ENCODE measurements around the gene UCKL1.
"Not testable (repeated sequence)": the region's sequence is repeated elsewhere in the genome, so short reads cannot be mapped to it uniquely, and the experiment has no call there.

Gene UCKL1

GRCh38 chr20:63966172-63966943 is 10.1 kb upstream of the UCKL1 start:
- Histone ChIP-seq H3K27ac (ENCODE audit: low read depth in 2 of 2, low read length in 2 of 2) (no peak overlapping the region), H3K9me3 (ENCODE audit: control insufficient read depth in 2 of 2, low read length in 2 of 2) (no peaks in the 10 kb centered on the region), H3K4me3 (ENCODE audit: low read length in 2 of 2) (no peak overlapping the region), H3K4me1 (ENCODE audit: control insufficient read depth in 2 of 2, insufficient read depth in 2 of 2, low read length in 2 of 2) (peaks cover 0 to 9% of the 10 kb centered on the region in 2 donors), H3K36me3 (ENCODE audit: control insufficient read depth in 2 of 2, insufficient read depth in 2 of 2, low read length in 2 of 2) (peaks cover 0 to 9% of the 10 kb centered on the region in 2 donors), H3K27me3 (ENCODE audit: control insufficient read depth in 2 of 2, insufficient read depth in 2 of 2, low read length in 2 of 2) (peaks cover 7 to 8% of the 10 kb centered on the region in 2 donors), H3K9ac (ENCODE audit: low read depth in 1 of 2, low read length in 2 of 2) (no peak overlapping the region)

- H3K27me3 ChIP-seq (ENCODE audit: control insufficient read depth in 2 of 2, insufficient read depth in 2 of 2, low read length in 2 of 2): peaks cover 0 to 3% of the 10 kb centered on the region in 2 donors
- no peak overlapping the region for H3K4me3 ChIP-seq (ENCODE audit: low read length in 2 of 2)
- H3K27ac ChIP-seq (ENCODE audit: low read depth in 2 of 2, low read length in 2 of 2): no peak overlapping the region
- H3K36me3 ChIP-seq (ENCODE audit: control insufficient read depth in 2 of 2, insufficient read depth in 2 of 2, low read length in 2 of 2): peaks cover 0 to 10% of the 10 kb centered on the region in 2 donors
- peaks cover 0 to 9% of the 10 kb centered on the region in 2 donors for H3K4me1 ChIP-seq (ENCODE audit: control insufficient read depth in 2 of 2, insufficient read depth in 2 of 2, low read length in 2 of 2)
- H3K9me3 ChIP-seq (ENCODE audit: control insufficient read depth in 2 of 2, low read length in 2 of 2): no peaks in the 10 kb centered on the region
- H3K9ac ChIP-seq (ENCODE audit: low read depth in 1 of 2, low read length in 2 of 2): no peak overlapping the region
Observed at GRCh38 chr20:63964412-63964811, 8.2 kb upstream of the UCKL1 start.

GRCh38 chr20:63963784-63964301 is 7.6 kb upstream of the UCKL1 start:
- Histone ChIP-seq H3K36me3 (ENCODE audit: control insufficient read depth in 2 of 2, insufficient read depth in 2 of 2, low read length in 2 of 2) (peaks cover 0 to 10% of the 10 kb centered on the region in 2 donors), H3K27ac (ENCODE audit: low read depth in 2 of 2, low read length in 2 of 2) (no peak overlapping the region), H3K9ac (ENCODE audit: low read depth in 1 of 2, low read length in 2 of 2) (no peak overlapping the region), H3K9me3 (ENCODE audit: control insufficient read depth in 2 of 2, low read length in 2 of 2) (no peaks in the 10 kb centered on the region), H3K4me3 (ENCODE audit: low read length in 2 of 2) (no peak overlapping the region), H3K4me1 (ENCODE audit: control insufficient read depth in 2 of 2, insufficient read depth in 2 of 2, low read length in 2 of 2) (peaks cover 0 to 5% of the 10 kb centered on the region in 2 donors), H3K27me3 (ENCODE audit: control insufficient read depth in 2 of 2, insufficient read depth in 2 of 2, low read length in 2 of 2) (peaks cover 0 to under 1% of the 10 kb centered on the region in 2 donors)

GRCh38 chr20:63963348-63963741 is 7.1 kb upstream of the UCKL1 start:
- Histone ChIP-seq H3K9me3 (ENCODE audit: control insufficient read depth in 2 of 2, low read length in 2 of 2) (no peaks in the 10 kb centered on the region), H3K9ac (ENCODE audit: low read depth in 1 of 2, low read length in 2 of 2) (no peak overlapping the region), H3K36me3 (ENCODE audit: control insufficient read depth in 2 of 2, insufficient read depth in 2 of 2, low read length in 2 of 2) (peaks cover 0 to 10% of the 10 kb centered on the region in 2 donors), H3K4me3 (ENCODE audit: low read length in 2 of 2) (no peak overlapping the region), H3K27me3 (ENCODE audit: control insufficient read depth in 2 of 2, insufficient read depth in 2 of 2, low read length in 2 of 2) (no peaks in the 10 kb centered on the region), H3K27ac (ENCODE audit: low read depth in 2 of 2, low read length in 2 of 2) (no peak overlapping the region), H3K4me1 (ENCODE audit: control insufficient read depth in 2 of 2, insufficient read depth in 2 of 2, low read length in 2 of 2) (no peaks in the 10 kb centered on the region)

GRCh38 chr20:63962426-63963347 is 6.5 kb upstream of the UCKL1 start:
- peaks cover 0 to 4% of the 10 kb centered on the region in 2 donors for H3K4me1 ChIP-seq (ENCODE audit: control insufficient read depth in 2 of 2, insufficient read depth in 2 of 2, low read length in 2 of 2)
- no peak overlapping the region for H3K4me3 ChIP-seq (ENCODE audit: low read length in 2 of 2)
- no peak overlapping the region for H3K27ac ChIP-seq (ENCODE audit: low read depth in 2 of 2, low read length in 2 of 2)
- H3K9ac ChIP-seq (ENCODE audit: low read depth in 1 of 2, low read length in 2 of 2): no peak overlapping the region
- H3K9me3 ChIP-seq (ENCODE audit: control insufficient read depth in 2 of 2, low read length in 2 of 2): no peaks in the 10 kb centered on the region
- peaks cover 0 to 10% of the 10 kb centered on the region in 2 donors for H3K36me3 ChIP-seq (ENCODE audit: control insufficient read depth in 2 of 2, insufficient read depth in 2 of 2, low read length in 2 of 2)
- H3K27me3 ChIP-seq (ENCODE audit: control insufficient read depth in 2 of 2, insufficient read depth in 2 of 2, low read length in 2 of 2): no peaks in the 10 kb centered on the region

GRCh38 chr20:63961664-63962425 is 5.6 kb upstream of the UCKL1 start:
- peaks cover 0 to 10% of the 10 kb centered on the region in 2 donors for H3K36me3 ChIP-seq (ENCODE audit: control insufficient read depth in 2 of 2, insufficient read depth in 2 of 2, low read length in 2 of 2)
- H3K9me3 ChIP-seq (ENCODE audit: control insufficient read depth in 2 of 2, low read length in 2 of 2): no peaks in the 10 kb centered on the region
- H3K4me3 ChIP-seq (ENCODE audit: low read length in 2 of 2): no peak overlapping the region
- H3K27me3 ChIP-seq (ENCODE audit: control insufficient read depth in 2 of 2, insufficient read depth in 2 of 2, low read length in 2 of 2): no peaks in the 10 kb centered on the region
- no peak overlapping the region for H3K9ac ChIP-seq (ENCODE audit: low read depth in 1 of 2, low read length in 2 of 2)
- peaks cover 4 to 11% of the 10 kb centered on the region in 2 donors for H3K4me1 ChIP-seq (ENCODE audit: control insufficient read depth in 2 of 2, insufficient read depth in 2 of 2, low read length in 2 of 2)
- H3K27ac ChIP-seq (ENCODE audit: low read depth in 2 of 2, low read length in 2 of 2): no peak overlapping the region

GRCh38 chr20:63960654-63961621 is 4.7 kb upstream of the UCKL1 start:
- not testable (repeated sequence) for H3K4me3 ChIP-seq (ENCODE audit: low read length in 2 of 2); H3K36me3 ChIP-seq (ENCODE audit: control insufficient read depth in 2 of 2, insufficient read depth in 2 of 2, low read length in 2 of 2); H3K9ac ChIP-seq (ENCODE audit: low read depth in 1 of 2, low read length in 2 of 2); H3K9me3 ChIP-seq (ENCODE audit: control insufficient read depth in 2 of 2, low read length in 2 of 2); H3K27ac ChIP-seq (ENCODE audit: low read depth in 2 of 2, low read length in 2 of 2); H3K27me3 ChIP-seq (ENCODE audit: control insufficient read depth in 2 of 2, insufficient read depth in 2 of 2, low read length in 2 of 2)
- peaks cover 4 to 12% of the 10 kb centered on the region in 2 donors for H3K4me1 ChIP-seq (ENCODE audit: control insufficient read depth in 2 of 2, insufficient read depth in 2 of 2, low read length in 2 of 2)

GRCh38 chr20:63959699-63960075 is 3.5 kb upstream of the UCKL1 start:
- Histone ChIP-seq H3K4me1 (ENCODE audit: control insufficient read depth in 2 of 2, insufficient read depth in 2 of 2, low read length in 2 of 2) (peaks cover 11 to 17% of the 10 kb centered on the region in 2 donors), H3K36me3 (ENCODE audit: control insufficient read depth in 2 of 2, insufficient read depth in 2 of 2, low read length in 2 of 2) (peaks cover 0 to 4% of the 10 kb centered on the region in 2 donors), H3K9me3 (ENCODE audit: control insufficient read depth in 2 of 2, low read length in 2 of 2) (no peaks in the 10 kb centered on the region), H3K4me3 (ENCODE audit: low read length in 2 of 2) (no peak overlapping the region), H3K9ac (ENCODE audit: low read depth in 1 of 2, low read length in 2 of 2) (no peak overlapping the region), H3K27me3 (ENCODE audit: control insufficient read depth in 2 of 2, insufficient read depth in 2 of 2, low read length in 2 of 2) (no peaks in the 10 kb centered on the region), H3K27ac (ENCODE audit: low read depth in 2 of 2, low read length in 2 of 2) (no peak overlapping the region)

Data from mucosa of rectum (tissue), 2 donors.